Astrocyte (in vitro differentiated cells and primary cell): Measurements from ENCODE around the gene HS6ST1. TPM values are rescaled to one million over a fixed set of nuclear protein-coding genes. Genes with fewer than 3 reads are reported as not detected.

Source experiments
- DNase-seq: peaks from one replicate; pipeline ENCODE4 v3.0.0-alpha.2; 2010; ENCODE audit warnings: low read depth
- FAIRE-seq: peaks from 2 replicates; lab custom pipeline; 2011; peaks lifted over from hg19 to GRCh38; lab: Jason Lieb, UNC
- H2AFZ ChIP-seq: 2 replicates; pipeline ENCODE4 v1.6.0; 2012; ENCODE audit warnings: low read depth, low read length, inconsistent platforms
- H3K27ac ChIP-seq: 2 replicates; pipeline ENCODE4 v1.5.1; 2011; ENCODE audit warnings: low read depth, low read length, inconsistent platforms
- H3K27me3 ChIP-seq: 2 replicates; pipeline ENCODE4 v1.6.0; 2011; ENCODE audit warnings: low read length, inconsistent platforms; ENCODE audit not compliant: insufficient read depth
- H3K36me3 ChIP-seq: 2 replicates; pipeline ENCODE4 v1.5.1; 2011; ENCODE audit warnings: low read length, inconsistent platforms; ENCODE audit not compliant: insufficient read depth
- H3K4me1 ChIP-seq: 2 replicates; pipeline ENCODE4 v1.5.1; 2011; ENCODE audit warnings: low read length, inconsistent platforms; ENCODE audit not compliant: insufficient read depth
- H3K4me2 ChIP-seq: 2 replicates; pipeline ENCODE4 v1.6.0; 2012; ENCODE audit warnings: low read length, inconsistent platforms
- H3K4me3 ChIP-seq: 2 replicates; pipeline ENCODE4 v1.5.1; 2011; ENCODE audit warnings: low read depth, mild to moderate bottlenecking, low read length, inconsistent platforms; ENCODE audit not compliant: insufficient read depth
- H3K79me2 ChIP-seq: 2 replicates; pipeline ENCODE4 v1.6.0; 2012; ENCODE audit warnings: mild to moderate bottlenecking, low read length, inconsistent platforms; ENCODE audit not compliant: insufficient read depth
- H3K9ac ChIP-seq: 2 replicates; pipeline ENCODE4 v1.6.0; 2012; ENCODE audit warnings: mild to moderate bottlenecking, low read length, inconsistent platforms
- H3K9me3 ChIP-seq: 2 replicates; pipeline ENCODE4 v1.5.1; 2012; ENCODE audit warnings: low read depth, mild to moderate bottlenecking, low read length, inconsistent platforms; ENCODE audit not compliant: insufficient read depth
- H4K20me1 ChIP-seq: 2 replicates; pipeline ENCODE4 v1.6.0; 2012; ENCODE audit warnings: low read length, inconsistent platforms; ENCODE audit not compliant: insufficient read depth
- H3K27ac Mint-ChIP-seq: one replicate; pipeline ENCODE4 v1.8.0; 2021; ENCODE audit warnings: mild to moderate bottlenecking, mixed read lengths; ENCODE audit not compliant: unreplicated experiment
- H3K27me3 Mint-ChIP-seq: one replicate; pipeline ENCODE4 v1.8.0; 2021; ENCODE audit warnings: low read depth, mixed read lengths; ENCODE audit not compliant: unreplicated experiment
- H3K36me3 Mint-ChIP-seq: one replicate; pipeline ENCODE4 v1.8.0; 2021; ENCODE audit warnings: low read depth, mixed read lengths; ENCODE audit not compliant: unreplicated experiment
- H3K4me1 Mint-ChIP-seq: one replicate; pipeline ENCODE4 v1.8.0; 2021; ENCODE audit warnings: low read depth, mixed read lengths; ENCODE audit not compliant: unreplicated experiment
- H3K4me3 Mint-ChIP-seq: one replicate; pipeline ENCODE4 v1.8.0; 2021; ENCODE audit warnings: mild to moderate bottlenecking, moderate library complexity, mixed read lengths; ENCODE audit not compliant: unreplicated experiment
- H3K9me3 Mint-ChIP-seq: one replicate; pipeline ENCODE4 v1.8.0; 2021; ENCODE audit warnings: mild to moderate bottlenecking, mixed read lengths; ENCODE audit not compliant: unreplicated experiment
- EZH2 ChIP-seq: IDR thresholded peaks from 2 replicates; pipeline ENCODE4 v1.6.1; 2012; ENCODE audit warnings: mild to moderate bottlenecking, low read length, inconsistent platforms; ENCODE audit not compliant: insufficient read depth
- total RNA-seq: library from RNA; stranded (reverse); gene quantifications from 2 replicates; pipeline ENCODE4 v1.2.1, GENCODE V29; 2021
- TF ChIP-seq, protein P1 (sequence below): IDR thresholded peaks from 2 replicates; pipeline ENCODE4 v1.5.1; 2011; ENCODE audit warnings: low read depth, mild to moderate bottlenecking, inconsistent platforms, low read length, moderate library complexity; ENCODE audit not compliant: insufficient read depth

Gene HS6ST1
- total RNA-seq, 1 donor from 2014 or later, result 20.5 TPM

GRCh38 chr2:128263902-128264331, 54.8 kb downstream of the HS6ST1 start:
- H2AFZ ChIP-seq, result no peak overlapping the region

GRCh38 chr2:128262315-128263253, 56.1 kb downstream of the HS6ST1 start:
- FAIRE-seq (no peak), DNase-seq (no peak)
- Mint-ChIP-seq H3K4me3 (no peak overlapping the region), H3K9me3 (no peaks in the 10 kb centered on the region), H3K27me3 (no peaks in the 10 kb centered on the region), H3K4me1 (peaks cover 7% of the 10 kb centered on the region), H3K36me3 (no peaks in the 10 kb centered on the region), H3K27ac (no peak overlapping the region)
- Histone ChIP-seq H3K4me2 (no peak overlapping the region), H3K27ac (no peak overlapping the region), H3K27me3 (no peaks in the 10 kb centered on the region), H3K4me3 (no peak overlapping the region), H4K20me1 (no peaks in the 10 kb centered on the region), H2AFZ (no peak overlapping the region), H3K9ac (no peak overlapping the region), H3K4me1 (peaks cover 10% of the 10 kb centered on the region), H3K79me2 (no peaks in the 10 kb centered on the region), H3K9me3 (no peaks in the 10 kb centered on the region), H3K36me3 (no peaks in the 10 kb centered on the region)
- TF ChIP-seq EZH2, result no peak
- TF ChIP-seq, protein P1, sequence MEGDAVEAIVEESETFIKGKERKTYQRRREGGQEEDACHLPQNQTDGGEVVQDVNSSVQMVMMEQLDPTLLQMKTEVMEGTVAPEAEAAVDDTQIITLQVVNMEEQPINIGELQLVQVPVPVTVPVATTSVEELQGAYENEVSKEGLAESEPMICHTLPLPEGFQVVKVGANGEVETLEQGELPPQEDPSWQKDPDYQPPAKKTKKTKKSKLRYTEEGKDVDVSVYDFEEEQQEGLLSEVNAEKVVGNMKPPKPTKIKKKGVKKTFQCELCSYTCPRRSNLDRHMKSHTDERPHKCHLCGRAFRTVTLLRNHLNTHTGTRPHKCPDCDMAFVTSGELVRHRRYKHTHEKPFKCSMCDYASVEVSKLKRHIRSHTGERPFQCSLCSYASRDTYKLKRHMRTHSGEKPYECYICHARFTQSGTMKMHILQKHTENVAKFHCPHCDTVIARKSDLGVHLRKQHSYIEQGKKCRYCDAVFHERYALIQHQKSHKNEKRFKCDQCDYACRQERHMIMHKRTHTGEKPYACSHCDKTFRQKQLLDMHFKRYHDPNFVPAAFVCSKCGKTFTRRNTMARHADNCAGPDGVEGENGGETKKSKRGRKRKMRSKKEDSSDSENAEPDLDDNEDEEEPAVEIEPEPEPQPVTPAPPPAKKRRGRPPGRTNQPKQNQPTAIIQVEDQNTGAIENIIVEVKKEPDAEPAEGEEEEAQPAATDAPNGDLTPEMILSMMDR, result no peak

More at GRCh38 chr2:128263902-128264331, 54.8 kb downstream of the HS6ST1 start:
- Histone ChIP-seq H3K9me3 (no peaks in the 10 kb centered on the region), H3K36me3 (no peaks in the 10 kb centered on the region), H3K27me3 (no peaks in the 10 kb centered on the region), H3K4me3 (no peak overlapping the region), H3K4me2 (no peak overlapping the region), H3K9ac (no peak overlapping the region), H3K4me1 (peaks cover 10% of the 10 kb centered on the region), H3K27ac (no peak overlapping the region), H3K79me2 (no peaks in the 10 kb centered on the region), H4K20me1 (peaks cover 1% of the 10 kb centered on the region)
- no peak overlapping the region for H3K27ac Mint-ChIP-seq
- H3K36me3 Mint-ChIP-seq, result no peaks in the 10 kb centered on the region
- DNase-seq (no peak), FAIRE-seq (no peak)
- no peak for TF ChIP-seq EZH2
- TF ChIP-seq, protein P1, result no peak
- no peak overlapping the region for H3K4me3 Mint-ChIP-seq
- peaks cover 7% of the 10 kb centered on the region for H3K4me1 Mint-ChIP-seq
- H3K27me3 Mint-ChIP-seq, result no peaks in the 10 kb centered on the region
- H3K9me3 Mint-ChIP-seq, result no peaks in the 10 kb centered on the region
